Natural killer cell (primary cell): Measurements from ENCODE around the gene NLGN3. TPM values are rescaled to one million over a fixed set of nuclear protein-coding genes. Genes with fewer than 3 reads are reported as not detected.

ENCODE experiments used
- ATAC-seq, 3 donors: fragments of 150-1000 bp in 2 of 3; fragments of 200-7000 bp in 1 of 3; cut with Tn5 transposase; 1 replicate in 1 of 3; 2 replicates in 2 of 3; pipeline ENCODE4 v1.10.0; 2021; ENCODE audit warnings: mild to moderate bottlenecking in 2 of 3, moderate library complexity in 2 of 3
- DNase-seq, 2 donors: peaks; one replicate each; pipeline versions ENCODE4 v3.0.0 to v3.0.0-alpha.2; 2013 to 2021; ENCODE audit warnings: mixed read lengths in 1 of 2
- H3K27ac ChIP-seq: one replicate; pipeline ENCODE4 v1.5.1; 2013; ENCODE audit warnings: mild to moderate bottlenecking, low read length
- H3K27me3 ChIP-seq: one replicate; pipeline ENCODE4 v1.6.1; 2013; ENCODE audit warnings: low read length; ENCODE audit not compliant: control insufficient read depth, insufficient read depth
- H3K36me3 ChIP-seq: one replicate; pipeline ENCODE4 v1.6.1; 2013; ENCODE audit warnings: low read length; ENCODE audit not compliant: control insufficient read depth, insufficient read depth
- H3K4me1 ChIP-seq: one replicate; pipeline ENCODE4 v1.6.1; 2013; ENCODE audit warnings: low read length; ENCODE audit not compliant: control insufficient read depth, insufficient read depth
- H3K4me3 ChIP-seq: one replicate; pipeline ENCODE4 v1.5.1; 2013; ENCODE audit warnings: low read length
- H3K9me3 ChIP-seq: one replicate; pipeline ENCODE4 v1.6.1; 2013; ENCODE audit warnings: low read length; ENCODE audit not compliant: control insufficient read depth, insufficient read depth
- H3K27ac Mint-ChIP-seq, 2 donors: one replicate each; pipeline ENCODE4 v1.8.0; 2022; ENCODE audit warnings: mild to moderate bottlenecking in 2 of 2, mixed read lengths in 2 of 2, moderate library complexity in 1 of 2
- H3K27me3 Mint-ChIP-seq, 2 donors: one replicate each; pipeline ENCODE4 v1.8.0; 2022; ENCODE audit warnings: low read depth in 2 of 2, mixed read lengths in 2 of 2
- H3K36me3 Mint-ChIP-seq: one replicate; pipeline ENCODE4 v1.8.0; 2022; ENCODE audit warnings: mixed read lengths
- H3K4me1 Mint-ChIP-seq, 2 donors: one replicate each; pipeline ENCODE4 v1.8.0; 2022; ENCODE audit warnings: mixed read lengths in 2 of 2
- H3K4me3 Mint-ChIP-seq: one replicate; pipeline ENCODE4 v1.8.0; 2022; ENCODE audit warnings: mild to moderate bottlenecking, moderate library complexity, mixed read lengths
- H3K9me3 Mint-ChIP-seq, 2 donors: one replicate each; pipeline ENCODE4 v1.8.0; 2022; ENCODE audit warnings: mixed read lengths in 2 of 2
- WGBS: methylation state at CpG from one replicate; pipeline ENCODE4 v1.1.7; 2013; ENCODE audit warnings: missing lambda C conversion rate; ENCODE audit not compliant: insufficient coverage; 5-methylcytosine and 5-hydroxymethylcytosine counted together
- intact Hi-C: fragments of 100-400 bp; cut with micrococcal nuclease; formaldehyde crosslinking; loops from one replicate; pipeline ENCODE4 v1.14.2; 2022
- total RNA-seq, 4 donors: library from RNA; stranded (reverse); fragments of 120-200 nt in 1 of 4; gene quantifications; one replicate each; pipeline versions ENCODE4 v1.2.3 to v1.2.4, GENCODE V29; 2013 to 2022
- TF ChIP-seq, protein P1 (sequence below): fragments of 200-600 bp; IDR thresholded peaks from one replicate; pipeline ENCODE4 v1.8.0; 2022; ENCODE audit warnings: antibody characterized with exemption

Gene NLGN3
- total RNA-seq, 3 donors from 2014 or later (not counting 1 experiment from before 2014, with no cell fraction given), result 4.0 to 4.3 (median 4.0) TPM

DNA sequence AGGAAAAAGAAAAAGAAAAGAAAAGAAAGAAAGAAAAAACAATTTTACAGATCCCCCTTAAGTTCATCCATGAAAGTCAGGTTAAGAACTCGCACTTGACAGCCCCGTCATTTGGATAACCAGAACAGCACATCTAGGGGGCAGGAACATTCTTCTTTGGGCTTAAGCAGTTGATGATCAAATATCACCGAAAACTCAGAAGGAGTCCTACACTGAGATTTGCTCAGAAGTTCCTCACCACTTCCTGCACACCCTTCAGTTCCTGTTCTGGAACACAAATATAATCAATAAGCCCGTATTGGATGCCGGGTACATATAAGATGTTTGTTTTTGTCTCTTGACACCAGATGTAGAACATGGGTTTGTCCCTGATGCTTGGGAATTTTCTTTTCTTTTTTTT is 14.7 kb downstream of the NLGN3 start:
- Histone ChIP-seq H3K4me3 (no peak overlapping the region), H3K27me3 (no peaks in the 10 kb centered on the region), H3K27ac (no peak overlapping the region), H3K36me3 (no peaks in the 10 kb centered on the region), H3K9me3 (no peaks in the 10 kb centered on the region), H3K4me1 (peaks cover 2% of the 10 kb centered on the region)
- Mint-ChIP-seq H3K4me3 (no peak overlapping the region), H3K36me3 (no peaks in the 10 kb centered on the region), H3K27me3 (no peaks in the 10 kb centered on the region), H3K9me3 (no peaks in the 10 kb centered on the region), H3K4me1 (peaks cover 0 to 8% of the 10 kb centered on the region in 2 donors), H3K27ac (no peak overlapping the region)
- ATAC-seq, result no peak
- TF ChIP-seq, protein P1, sequence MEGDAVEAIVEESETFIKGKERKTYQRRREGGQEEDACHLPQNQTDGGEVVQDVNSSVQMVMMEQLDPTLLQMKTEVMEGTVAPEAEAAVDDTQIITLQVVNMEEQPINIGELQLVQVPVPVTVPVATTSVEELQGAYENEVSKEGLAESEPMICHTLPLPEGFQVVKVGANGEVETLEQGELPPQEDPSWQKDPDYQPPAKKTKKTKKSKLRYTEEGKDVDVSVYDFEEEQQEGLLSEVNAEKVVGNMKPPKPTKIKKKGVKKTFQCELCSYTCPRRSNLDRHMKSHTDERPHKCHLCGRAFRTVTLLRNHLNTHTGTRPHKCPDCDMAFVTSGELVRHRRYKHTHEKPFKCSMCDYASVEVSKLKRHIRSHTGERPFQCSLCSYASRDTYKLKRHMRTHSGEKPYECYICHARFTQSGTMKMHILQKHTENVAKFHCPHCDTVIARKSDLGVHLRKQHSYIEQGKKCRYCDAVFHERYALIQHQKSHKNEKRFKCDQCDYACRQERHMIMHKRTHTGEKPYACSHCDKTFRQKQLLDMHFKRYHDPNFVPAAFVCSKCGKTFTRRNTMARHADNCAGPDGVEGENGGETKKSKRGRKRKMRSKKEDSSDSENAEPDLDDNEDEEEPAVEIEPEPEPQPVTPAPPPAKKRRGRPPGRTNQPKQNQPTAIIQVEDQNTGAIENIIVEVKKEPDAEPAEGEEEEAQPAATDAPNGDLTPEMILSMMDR, result no peak
- 70% methylated on average over 3 of the region's 5 CpGs for WGBS
- intact Hi-C loops, result no loop called here
- peak in 1 of 2 donors; percentile 46 for DNase-seq

GRCh38 chrX:71160475-71160874 is 15.8 kb downstream of the NLGN3 start:
- H3K27ac ChIP-seq, result no peak overlapping the region
- H3K27me3 ChIP-seq, result no peaks in the 10 kb centered on the region
- H3K4me1 ChIP-seq, result no peaks in the 10 kb centered on the region
- Mint-ChIP-seq H3K4me1 (peaks cover 0 to 8% of the 10 kb centered on the region in 2 donors), H3K36me3 (no peaks in the 10 kb centered on the region), H3K27me3 (no peaks in the 10 kb centered on the region), H3K4me3 (no peak overlapping the region), H3K9me3 (no peaks in the 10 kb centered on the region), H3K27ac (no peak overlapping the region)
- no peak overlapping the region for H3K4me3 ChIP-seq
- WGBS, result 92% methylated on average over 3 of the region's 3 CpGs
- intact Hi-C loops, result no loop called here
- ATAC-seq (no peak), DNase-seq (no peak)
- no peaks in the 10 kb centered on the region for H3K36me3 ChIP-seq
- TF ChIP-seq, protein P1, result no peak
- no peaks in the 10 kb centered on the region for H3K9me3 ChIP-seq

DNA sequence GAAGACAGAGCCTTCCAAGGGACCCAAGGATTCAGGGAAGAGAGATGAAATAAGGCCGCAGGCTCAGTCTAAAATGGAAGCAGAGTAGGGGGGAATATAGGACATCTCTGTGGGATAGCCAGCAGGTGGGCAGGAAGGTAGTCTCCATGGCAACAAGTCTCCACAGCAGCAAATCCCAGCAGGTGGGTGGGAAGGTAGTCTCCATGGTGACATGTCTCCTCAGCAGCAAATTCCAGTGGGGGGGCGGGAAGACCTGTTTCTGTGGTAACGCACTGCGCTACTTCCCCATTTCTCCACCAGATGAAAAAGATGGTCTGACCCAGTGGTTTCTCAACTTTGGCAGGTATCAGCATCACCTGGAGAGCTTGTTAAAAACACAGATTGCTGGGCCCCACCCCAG is 18.3 kb downstream of the NLGN3 start:
- TF ChIP-seq, protein P1, result no peak

DNA sequence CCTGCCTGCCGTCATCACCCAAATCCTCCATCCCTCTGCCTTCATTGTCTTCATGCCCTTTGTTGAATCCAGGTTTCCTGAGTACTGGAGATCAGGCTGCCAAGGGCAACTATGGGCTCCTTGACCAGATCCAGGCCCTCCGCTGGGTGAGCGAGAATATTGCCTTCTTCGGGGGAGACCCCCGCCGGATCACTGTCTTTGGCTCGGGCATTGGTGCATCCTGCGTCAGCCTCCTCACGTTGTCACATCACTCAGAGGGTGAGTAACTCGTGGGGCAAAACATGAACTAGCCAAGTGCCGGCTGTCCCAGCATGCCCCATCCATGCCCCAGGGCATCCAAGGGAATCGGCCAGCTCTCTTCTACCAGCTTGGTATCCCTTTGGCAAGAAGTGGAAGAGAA is 19.4 kb downstream of the NLGN3 start:
- Mint-ChIP-seq H3K27ac (no peak overlapping the region), H3K9me3 (no peaks in the 10 kb centered on the region), H3K4me3 (no peak overlapping the region), H3K27me3 (no peaks in the 10 kb centered on the region), H3K36me3 (no peaks in the 10 kb centered on the region), H3K4me1 (no peaks in the 10 kb centered on the region)
- H3K36me3 ChIP-seq, result no peaks in the 10 kb centered on the region
- DNase-seq (no peak), ATAC-seq (no peak)
- intact Hi-C loops, result no loop called here
- 97% methylated on average over 11 of the region's 12 CpGs for WGBS
- no peaks in the 10 kb centered on the region for H3K9me3 ChIP-seq
- no peaks in the 10 kb centered on the region for H3K27me3 ChIP-seq
- no peaks in the 10 kb centered on the region for H3K4me1 ChIP-seq
- no peak overlapping the region for H3K27ac ChIP-seq
- TF ChIP-seq, protein P1, result no peak
- H3K4me3 ChIP-seq, result no peak overlapping the region

More for the DNA sequence above, 18.3 kb downstream of the NLGN3 start:
- DNase-seq, result no peak
- no peaks in the 10 kb centered on the region for H3K36me3 ChIP-seq
- no peak overlapping the region for H3K4me3 ChIP-seq
- no peak overlapping the region for H3K27ac ChIP-seq
- ATAC-seq, result no peak
- 92% methylated on average over 4 of the region's 4 CpGs for WGBS
- no peaks in the 10 kb centered on the region for H3K27me3 ChIP-seq
- no peaks in the 10 kb centered on the region for H3K36me3 Mint-ChIP-seq
- no peaks in the 10 kb centered on the region for H3K9me3 ChIP-seq
- no peak overlapping the region for H3K27ac Mint-ChIP-seq
- no peaks in the 10 kb centered on the region for H3K27me3 Mint-ChIP-seq
- no peak overlapping the region for H3K4me3 Mint-ChIP-seq
- intact Hi-C loops, result no loop called here
- no peaks in the 10 kb centered on the region for H3K4me1 Mint-ChIP-seq
- no peaks in the 10 kb centered on the region for H3K4me1 ChIP-seq
- H3K9me3 Mint-ChIP-seq, result no peaks in the 10 kb centered on the region
